Astrocyte of the cerebellum (primary cell): ENCODE data around the gene GLDC.
A peak's percentile ranks its signal among the peaks of the same experiment; 100 is the strongest.

Experiments
- DNase-seq: peaks from one replicate; pipeline ENCODE4 v3.0.0-alpha.2; 2011; ENCODE audit warnings: low read depth
- H3K4me3 ChIP-seq: 2 replicates; pipeline ENCODE4 v1.5.1; 2011; ENCODE audit warnings: mild to moderate bottlenecking, low read depth, low read length, moderate library complexity
- CTCF ChIP-seq: IDR thresholded peaks from 2 replicates; pipeline ENCODE4 v1.5.1; 2012; ENCODE audit warnings: low read length, low read depth, moderate library complexity, mild to moderate bottlenecking; ENCODE audit errors: missing control alignments
- in situ Hi-C: cut with HindIII; loops from 2 replicates; pipeline ENCODE4 v1.10.0; 2017; ENCODE audit warnings: low sequenced_read_pairs

GLDC gene

DNA sequence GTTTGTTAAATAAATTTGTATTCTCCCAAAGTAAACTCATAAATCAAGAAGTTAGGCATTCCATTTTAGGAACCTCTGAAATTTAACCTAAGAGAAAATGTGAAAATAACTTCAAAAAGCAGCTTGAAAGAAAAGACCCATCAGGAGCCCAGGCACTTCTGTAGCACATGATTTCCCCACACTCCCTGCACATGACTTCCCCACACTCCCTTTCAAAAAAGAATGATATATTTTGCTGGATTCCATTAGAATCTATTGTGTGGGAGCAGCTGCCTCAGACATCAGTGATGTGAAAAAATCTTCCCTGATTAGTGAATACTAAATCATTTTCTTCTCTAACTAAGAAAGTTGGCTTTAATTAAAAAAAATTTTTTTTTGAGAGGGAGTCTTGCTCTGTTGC lies 83.3 kb downstream of the GLDC start:
- no peak for DNase-seq
- no peak for TF ChIP-seq CTCF
- in situ Hi-C loops, result no loop called here
- H3K4me3 ChIP-seq, result no peak overlapping the region

DNA sequence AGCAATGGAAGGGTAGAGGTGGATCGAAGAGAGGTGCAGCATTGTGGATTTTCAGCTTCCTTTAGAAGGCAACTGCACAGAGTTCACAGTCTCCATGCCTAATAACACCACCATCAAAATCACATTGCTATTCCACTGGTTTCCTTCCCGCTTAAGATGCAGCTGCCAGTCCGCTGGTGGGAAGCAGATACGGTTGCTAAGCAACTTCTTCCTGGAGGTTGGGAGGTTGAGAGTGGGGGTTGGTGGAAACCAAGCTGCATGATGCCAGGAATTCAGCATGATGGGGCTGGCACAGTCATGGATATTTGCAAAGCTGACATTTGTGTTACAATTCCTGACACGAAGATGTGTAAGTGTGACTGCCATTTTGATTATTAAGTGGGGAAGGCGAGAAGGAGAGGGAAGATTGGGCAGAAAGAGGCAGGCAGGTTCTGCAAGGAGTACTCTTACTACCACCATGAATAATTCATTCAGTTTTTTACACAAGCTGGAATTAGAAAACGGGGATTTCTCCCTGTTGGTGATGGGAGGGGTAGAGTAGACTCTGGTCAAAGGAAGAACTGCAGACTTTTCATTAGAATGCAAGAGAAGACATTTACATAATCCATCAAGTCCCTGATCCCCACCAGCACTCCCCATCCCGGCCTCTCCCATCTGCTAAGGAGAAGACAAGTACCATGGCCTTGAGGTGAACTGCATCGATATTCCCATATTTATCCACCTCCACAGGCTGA lies 87.5 kb downstream of the GLDC start:
- in situ Hi-C loops, result no loop called here
- H3K4me3 ChIP-seq, result no peak overlapping the region
- DNase-seq, result no peak
- no peak for TF ChIP-seq CTCF

DNA sequence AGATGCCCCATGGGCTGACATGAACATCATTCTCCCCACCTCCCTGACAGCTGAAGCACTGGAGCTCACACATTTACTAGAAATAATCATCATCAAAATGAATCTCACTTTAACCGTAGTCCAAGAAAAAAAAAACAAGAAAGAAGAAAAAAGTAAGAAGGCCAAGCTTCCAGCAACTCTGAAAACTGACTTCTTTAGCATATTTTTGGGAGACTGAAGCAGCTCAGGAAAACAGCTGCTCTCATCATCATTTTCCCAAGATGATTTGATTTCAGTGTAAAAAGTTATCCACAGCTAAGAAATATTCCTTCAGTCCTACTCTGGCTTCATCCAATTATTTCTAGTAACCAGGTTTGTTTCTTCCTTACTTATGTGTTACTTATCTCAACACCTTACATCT lies 91.7 kb downstream of the GLDC start:
- in situ Hi-C loops, result no loop called here
- TF ChIP-seq CTCF, result no peak
- H3K4me3 ChIP-seq, result no peak overlapping the region
- no peak for DNase-seq

GRCh38 chr9:6552498-6553121 lies 92.9 kb downstream of the GLDC start:
- no peak overlapping the region for H3K4me3 ChIP-seq
- DNase-seq, result no peak
- no peak for TF ChIP-seq CTCF
- in situ Hi-C loops, result no loop called here

- in situ Hi-C loops, result no loop called here
- TF ChIP-seq CTCF, result peak; percentile 44
- peak; percentile 59 for DNase-seq
- H3K4me3 ChIP-seq, result no peak overlapping the region
These were observed 93.5 kb downstream of the GLDC start for GRCh38 chr9:6552033-6552432.

DNA sequence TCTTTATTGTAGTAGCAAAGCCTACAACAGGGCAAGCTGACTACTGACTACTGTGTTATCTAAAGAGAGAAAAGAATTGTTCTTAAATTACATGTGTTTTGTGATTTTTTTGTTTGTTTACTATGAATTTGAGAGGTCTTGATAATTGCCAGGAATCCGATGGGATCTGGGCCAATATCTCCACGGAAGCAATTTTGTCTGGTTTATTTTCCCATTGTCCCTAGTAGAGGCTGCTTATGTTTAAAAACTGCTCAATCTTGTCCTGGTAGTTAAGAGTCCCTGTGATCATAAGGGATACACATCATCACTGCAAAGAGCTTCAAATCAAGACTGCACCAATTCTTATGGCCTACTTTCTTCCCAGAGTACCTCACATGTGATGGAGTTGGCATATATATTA lies 94.4 kb downstream of the GLDC start:
- in situ Hi-C loops, result no loop called here
- no peak for TF ChIP-seq CTCF
- no peak for DNase-seq
- H3K4me3 ChIP-seq, result no peak overlapping the region
